ENCODE measurements around the gene CHKA. TPM values are rescaled to one million over a fixed set of nuclear protein-coding genes. Genes with fewer than 3 reads are reported as not detected.

Gene CHKA
- total and polyA plus RNA-seq, 9 of the 15 experiments (the other 6 are each of a cell fraction or from before 2014, with no cell fraction given): 3.6 to 37.0 (median 30.2) TPM

DNA sequence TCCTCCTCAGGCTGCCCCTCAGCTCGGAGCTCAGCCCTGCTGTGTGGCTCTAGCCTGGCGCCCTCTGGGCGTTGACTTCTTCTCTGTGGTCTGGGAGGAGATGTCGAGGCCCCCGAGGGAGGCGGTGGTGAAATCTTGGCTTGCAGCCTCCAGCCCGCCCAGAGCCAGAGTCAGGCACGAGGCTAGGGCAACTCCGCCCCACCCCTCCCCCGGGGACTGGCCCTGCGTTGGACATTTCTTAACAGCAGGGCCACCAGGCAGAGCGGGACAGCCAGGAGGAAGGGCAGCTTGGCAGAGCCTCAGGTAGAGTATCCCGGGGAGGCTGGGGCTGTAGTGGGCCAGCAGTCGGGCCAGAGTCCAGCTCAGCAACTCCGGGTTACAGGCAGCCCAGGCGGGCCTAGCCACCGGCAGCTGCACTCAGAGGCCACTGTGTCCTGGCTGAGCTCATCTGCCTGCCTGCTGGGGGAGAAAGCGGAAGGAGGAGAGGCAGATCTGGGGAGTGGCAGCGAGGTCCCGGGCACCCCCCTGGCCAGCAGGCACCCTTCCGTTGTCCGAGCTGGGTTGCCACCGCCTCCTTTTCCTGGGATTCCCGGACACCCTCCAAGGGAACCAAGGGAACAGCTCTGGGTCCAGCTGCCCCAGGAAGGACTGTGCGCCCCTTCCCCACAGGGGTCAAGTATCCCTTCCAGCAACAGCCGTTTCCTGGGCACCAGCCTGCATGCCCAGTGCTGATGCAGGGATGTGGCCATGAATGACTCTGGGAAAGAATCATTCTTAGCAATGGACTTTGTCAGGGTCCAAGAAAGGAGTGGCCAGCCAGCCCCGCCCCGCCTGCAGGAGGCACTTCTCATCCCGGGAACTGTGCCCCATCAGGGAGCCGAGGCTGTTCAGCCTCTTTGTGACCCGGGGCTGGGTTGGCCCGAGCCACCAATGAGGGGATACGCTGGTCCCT lies 110.8 kb downstream of the CHKA start, which contains the start of gene ALDH3B1 (continued):
- TF ChIP-seq, protein P1, sequence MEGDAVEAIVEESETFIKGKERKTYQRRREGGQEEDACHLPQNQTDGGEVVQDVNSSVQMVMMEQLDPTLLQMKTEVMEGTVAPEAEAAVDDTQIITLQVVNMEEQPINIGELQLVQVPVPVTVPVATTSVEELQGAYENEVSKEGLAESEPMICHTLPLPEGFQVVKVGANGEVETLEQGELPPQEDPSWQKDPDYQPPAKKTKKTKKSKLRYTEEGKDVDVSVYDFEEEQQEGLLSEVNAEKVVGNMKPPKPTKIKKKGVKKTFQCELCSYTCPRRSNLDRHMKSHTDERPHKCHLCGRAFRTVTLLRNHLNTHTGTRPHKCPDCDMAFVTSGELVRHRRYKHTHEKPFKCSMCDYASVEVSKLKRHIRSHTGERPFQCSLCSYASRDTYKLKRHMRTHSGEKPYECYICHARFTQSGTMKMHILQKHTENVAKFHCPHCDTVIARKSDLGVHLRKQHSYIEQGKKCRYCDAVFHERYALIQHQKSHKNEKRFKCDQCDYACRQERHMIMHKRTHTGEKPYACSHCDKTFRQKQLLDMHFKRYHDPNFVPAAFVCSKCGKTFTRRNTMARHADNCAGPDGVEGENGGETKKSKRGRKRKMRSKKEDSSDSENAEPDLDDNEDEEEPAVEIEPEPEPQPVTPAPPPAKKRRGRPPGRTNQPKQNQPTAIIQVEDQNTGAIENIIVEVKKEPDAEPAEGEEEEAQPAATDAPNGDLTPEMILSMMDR (IDR thresholded peaks at IDR 0.05 in 2 of 3, conservative IDR thresholded peaks at IDR 0.05 in 1 of 3; ENCODE audit: insufficient read depth in 2 of 3, low read depth in 1 of 3, low read length in 3 of 3): peak in 1 of 3 experiments; percentile 8; a peak in 1 of 6 replicates
- TF ChIP-seq RERE (CRISPR knock-in tag; IDR thresholded peaks at IDR 0.05; ENCODE audit: borderline replicate concordance) (no peak), ZKSCAN8 (CRISPR knock-in tag; IDR thresholded peaks at IDR 0.05) (no peak), YBX1 (IDR thresholded peaks at IDR 0.05) (no peak), RNF2 (IDR thresholded peaks at IDR 0.05) (peak; percentile 38; the same call in 1 of the 2 replicates), ATF1 (CRISPR knock-in tag; IDR thresholded peaks at IDR 0.05) (no peak), ATF1 (tag; IDR thresholded peaks at IDR 0.05) (no peak), ZNF584 (CRISPR knock-in tag; IDR thresholded peaks at IDR 0.05; ENCODE audit: low read depth) (no peak), LARP7 (IDR thresholded peaks at IDR 0.05) (no peak), RUNX1 (IDR thresholded peaks at IDR 0.05; ENCODE audit: low read depth) (no peak), ZNF24 (IDR thresholded peaks at IDR 0.05) (no peak)
- TF ChIP-seq, protein P2, sequence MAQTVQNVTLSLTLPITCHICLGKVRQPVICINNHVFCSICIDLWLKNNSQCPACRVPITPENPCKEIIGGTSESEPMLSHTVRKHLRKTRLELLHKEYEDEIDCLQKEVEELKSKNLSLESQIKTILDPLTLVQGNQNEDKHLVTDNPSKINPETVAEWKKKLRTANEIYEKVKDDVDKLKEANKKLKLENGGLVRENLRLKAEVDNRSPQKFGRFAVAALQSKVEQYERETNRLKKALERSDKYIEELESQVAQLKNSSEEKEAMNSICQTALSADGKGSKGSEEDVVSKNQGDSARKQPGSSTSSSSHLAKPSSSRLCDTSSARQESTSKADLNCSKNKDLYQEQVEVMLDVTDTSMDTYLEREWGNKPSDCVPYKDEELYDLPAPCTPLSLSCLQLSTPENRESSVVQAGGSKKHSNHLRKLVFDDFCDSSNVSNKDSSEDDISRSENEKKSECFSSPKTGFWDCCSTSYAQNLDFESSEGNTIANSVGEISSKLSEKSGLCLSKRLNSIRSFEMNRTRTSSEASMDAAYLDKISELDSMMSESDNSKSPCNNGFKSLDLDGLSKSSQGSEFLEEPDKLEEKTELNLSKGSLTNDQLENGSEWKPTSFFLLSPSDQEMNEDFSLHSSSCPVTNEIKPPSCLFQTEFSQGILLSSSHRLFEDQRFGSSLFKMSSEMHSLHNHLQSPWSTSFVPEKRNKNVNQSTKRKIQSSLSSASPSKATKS (CRISPR knock-in tag; IDR thresholded peaks at IDR 0.05): no peak
- TF ChIP-seq, protein P3, sequence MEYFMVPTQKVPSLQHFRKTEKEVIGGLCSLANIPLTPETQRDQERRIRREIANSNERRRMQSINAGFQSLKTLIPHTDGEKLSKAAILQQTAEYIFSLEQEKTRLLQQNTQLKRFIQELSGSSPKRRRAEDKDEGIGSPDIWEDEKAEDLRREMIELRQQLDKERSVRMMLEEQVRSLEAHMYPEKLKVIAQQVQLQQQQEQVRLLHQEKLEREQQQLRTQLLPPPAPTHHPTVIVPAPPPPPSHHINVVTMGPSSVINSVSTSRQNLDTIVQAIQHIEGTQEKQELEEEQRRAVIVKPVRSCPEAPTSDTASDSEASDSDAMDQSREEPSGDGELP (CRISPR knock-in tag; IDR thresholded peaks at IDR 0.05; ENCODE audit: borderline replicate concordance): peak; percentile 49; the same call in 1 of the 2 replicates
